GM12872 (cell line): ENCODE measurements around the gene CACNA2D3.

Source experiments
- TF ChIP-seq, protein P1 (sequence below): IDR thresholded peaks from 3 replicates; pipeline ENCODE4 v1.5.1; 2011; ENCODE audit warnings: low read depth, mild to moderate bottlenecking, low read length, moderate library complexity; ENCODE audit not compliant: insufficient read depth

Gene CACNA2D3

DNA sequence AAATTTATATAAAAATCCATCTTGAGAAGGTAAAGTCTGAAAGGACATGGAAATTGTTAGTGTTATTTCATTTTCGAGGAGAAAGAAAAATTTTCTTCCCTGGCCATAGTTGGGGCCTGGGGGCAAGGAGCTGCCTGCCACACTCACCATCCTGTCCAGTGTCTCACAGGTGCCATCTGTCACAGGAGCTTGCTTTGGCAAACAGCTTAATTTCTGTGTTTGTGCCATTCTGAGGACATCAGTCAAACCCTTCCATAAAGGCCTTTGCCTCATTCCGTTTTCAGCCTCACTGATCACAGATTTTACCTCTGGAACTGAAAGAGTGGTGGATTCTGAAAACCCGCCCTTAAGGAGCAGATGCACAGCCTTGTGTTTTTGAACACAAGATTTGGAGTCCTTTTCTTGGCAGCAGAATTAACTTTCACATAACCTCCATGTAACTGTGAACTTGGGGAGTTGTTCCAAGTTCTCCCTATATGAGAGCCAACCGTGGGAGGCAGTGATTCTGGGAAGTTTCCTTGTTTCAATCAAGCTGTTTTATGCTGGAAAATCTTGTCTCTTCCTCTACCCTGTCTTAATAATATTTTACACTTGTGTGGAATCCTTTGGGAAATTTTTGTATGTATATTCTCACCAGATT lies 254.7 kb downstream of the CACNA2D3 start:
- TF ChIP-seq, protein P1, sequence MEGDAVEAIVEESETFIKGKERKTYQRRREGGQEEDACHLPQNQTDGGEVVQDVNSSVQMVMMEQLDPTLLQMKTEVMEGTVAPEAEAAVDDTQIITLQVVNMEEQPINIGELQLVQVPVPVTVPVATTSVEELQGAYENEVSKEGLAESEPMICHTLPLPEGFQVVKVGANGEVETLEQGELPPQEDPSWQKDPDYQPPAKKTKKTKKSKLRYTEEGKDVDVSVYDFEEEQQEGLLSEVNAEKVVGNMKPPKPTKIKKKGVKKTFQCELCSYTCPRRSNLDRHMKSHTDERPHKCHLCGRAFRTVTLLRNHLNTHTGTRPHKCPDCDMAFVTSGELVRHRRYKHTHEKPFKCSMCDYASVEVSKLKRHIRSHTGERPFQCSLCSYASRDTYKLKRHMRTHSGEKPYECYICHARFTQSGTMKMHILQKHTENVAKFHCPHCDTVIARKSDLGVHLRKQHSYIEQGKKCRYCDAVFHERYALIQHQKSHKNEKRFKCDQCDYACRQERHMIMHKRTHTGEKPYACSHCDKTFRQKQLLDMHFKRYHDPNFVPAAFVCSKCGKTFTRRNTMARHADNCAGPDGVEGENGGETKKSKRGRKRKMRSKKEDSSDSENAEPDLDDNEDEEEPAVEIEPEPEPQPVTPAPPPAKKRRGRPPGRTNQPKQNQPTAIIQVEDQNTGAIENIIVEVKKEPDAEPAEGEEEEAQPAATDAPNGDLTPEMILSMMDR, result no peak

DNA sequence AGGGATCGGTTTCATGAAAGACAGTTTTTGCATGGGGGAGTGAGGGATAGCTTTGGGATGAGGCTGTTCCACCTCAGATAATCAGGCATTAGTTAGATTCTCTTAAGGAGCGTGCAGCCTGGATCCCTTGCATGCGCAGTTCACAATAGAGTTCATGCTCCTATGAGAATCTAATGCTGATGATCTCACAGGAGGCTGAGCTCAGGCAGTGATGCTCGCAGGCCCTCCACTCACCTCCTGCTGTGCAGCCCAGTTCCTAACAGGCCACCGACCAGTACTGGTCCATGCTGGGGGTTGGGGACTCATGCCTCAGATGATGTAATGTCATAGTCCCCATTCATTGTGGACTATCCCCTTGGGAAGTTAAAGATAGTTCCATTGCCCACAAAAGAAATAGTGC lies 255.8 kb downstream of the CACNA2D3 start:
- TF ChIP-seq, protein P1, result no peak

DNA sequence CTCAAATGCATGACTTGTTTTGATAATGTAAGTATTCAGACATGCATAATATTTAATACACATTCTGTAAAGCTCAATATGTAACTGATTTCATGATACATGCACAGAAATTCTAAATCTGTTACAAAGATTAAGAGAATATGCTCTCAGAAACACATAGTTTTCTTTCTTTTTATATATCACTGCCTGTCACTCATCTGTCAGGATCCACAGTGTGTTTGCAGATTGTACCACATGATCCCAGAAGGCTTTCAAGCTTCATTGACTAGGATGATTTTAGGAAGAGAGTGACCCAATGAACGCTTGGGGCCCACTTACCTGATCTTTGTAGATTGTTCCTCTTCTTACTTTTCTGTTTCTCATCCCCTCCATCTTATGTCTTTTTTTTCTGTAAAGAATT lies 261.9 kb downstream of the CACNA2D3 start:
- TF ChIP-seq, protein P1, result no peak

DNA sequence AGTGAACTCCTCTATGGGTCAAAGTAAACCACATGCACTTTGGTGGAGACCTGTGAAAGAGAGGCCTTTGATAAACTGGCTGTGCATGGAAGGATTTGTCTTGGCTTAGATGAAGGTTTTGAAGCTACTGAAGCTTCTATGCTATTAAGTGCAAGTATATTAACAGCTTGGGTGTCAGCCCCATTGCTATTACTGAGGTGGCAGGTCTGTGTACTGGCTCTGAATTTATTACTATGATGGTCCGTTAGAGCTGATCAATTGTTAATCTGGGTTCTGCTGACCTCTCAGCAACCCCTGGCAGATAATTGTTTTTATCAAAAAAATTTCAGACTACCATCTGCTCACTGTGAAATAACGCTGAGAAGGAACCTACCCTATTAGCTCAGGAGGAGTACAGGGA lies 268.2 kb downstream of the CACNA2D3 start:
- TF ChIP-seq, protein P1, result no peak

DNA sequence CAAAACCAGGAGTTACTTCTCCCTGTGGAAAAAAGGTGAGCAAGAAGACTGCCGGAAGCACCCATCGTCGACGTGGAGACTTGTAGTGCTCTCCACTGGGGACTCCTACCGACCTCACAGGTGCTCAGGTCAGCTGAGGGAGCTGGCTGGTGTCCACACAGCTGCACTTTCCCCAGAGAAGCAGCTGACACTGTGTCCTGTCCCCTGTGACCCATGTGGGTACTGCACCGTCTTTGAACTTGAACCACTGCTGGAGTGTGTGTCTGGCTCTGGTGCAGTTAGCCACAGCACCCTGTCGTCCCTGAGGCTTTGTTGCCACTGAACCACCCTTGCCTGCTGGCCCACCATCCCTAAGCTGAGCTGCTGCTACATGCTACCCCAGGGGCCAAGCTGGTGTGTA lies 270.8 kb downstream of the CACNA2D3 start:
- TF ChIP-seq, protein P1, result no peak

DNA sequence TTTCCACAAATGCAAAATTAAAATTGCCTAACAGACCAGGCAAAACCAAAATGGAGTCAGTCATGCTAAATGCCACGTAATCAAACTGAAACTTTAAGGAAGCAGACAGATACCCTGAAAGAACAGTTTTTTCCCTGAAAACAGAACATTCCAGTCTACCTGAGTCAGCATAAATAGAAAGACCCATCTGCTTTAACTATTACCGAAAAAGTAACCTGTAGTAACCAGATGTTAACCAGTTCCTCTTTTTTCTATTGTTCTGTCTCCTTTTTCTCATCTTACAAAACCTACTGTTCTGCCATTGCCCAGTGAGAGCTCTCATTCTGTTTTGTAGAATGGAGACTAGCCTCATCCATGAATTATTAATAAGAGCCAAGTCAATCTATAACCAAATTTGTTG lies 286.0 kb downstream of the CACNA2D3 start:
- TF ChIP-seq, protein P1, result no peak

DNA sequence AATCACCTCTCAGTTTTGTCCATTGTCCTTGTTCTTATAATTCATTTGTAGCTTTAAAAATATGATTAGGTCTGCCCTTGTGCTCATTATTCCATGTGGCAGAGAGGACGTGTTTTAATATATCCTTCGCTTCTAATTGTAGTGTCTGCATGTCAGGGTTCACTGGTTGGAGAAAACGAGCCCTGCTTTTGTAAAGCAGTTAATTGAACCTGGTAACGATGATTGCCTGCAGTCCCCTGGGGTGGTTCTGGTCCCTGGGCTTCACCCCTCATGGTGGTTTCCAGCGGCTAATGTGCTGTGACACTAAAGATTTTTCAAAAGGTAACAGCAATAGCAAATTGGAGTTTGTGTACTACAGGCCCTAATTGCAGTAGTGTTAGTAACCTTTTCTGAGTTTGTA lies 299.6 kb downstream of the CACNA2D3 start:
- TF ChIP-seq, protein P1, result no peak
